GM18867 (cell line): ENCODE measurements around the gene C19orf38.

Source experiments
- ATAC-seq: cut with Tn5 transposase; IDR thresholded peaks from one replicate; pipeline ENCODE4 v1.9.1; 2021; ENCODE audit warnings: mild to moderate bottlenecking, moderate library complexity; ENCODE audit not compliant: unreplicated experiment

Gene C19orf38

GRCh38 chr19:10896851-10897526, 48.8 kb downstream of the C19orf38 start:
- ATAC-seq, result no peak

- no peak for ATAC-seq
Observed at GRCh38 chr19:10898633-10899032, 50.4 kb downstream of the C19orf38 start.

- ATAC-seq, result no peak
Observed at GRCh38 chr19:10899151-10899653, 51.0 kb downstream of the C19orf38 start.

GRCh38 chr19:10907925-10908324, 59.7 kb downstream of the C19orf38 start:
- no peak for ATAC-seq

GRCh38 chr19:10908380-10908960, 60.3 kb downstream of the C19orf38 start:
- ATAC-seq, result no peak

- ATAC-seq, result no peak
Observed at GRCh38 chr19:10911579-10912363, 63.6 kb downstream of the C19orf38 start.

GRCh38 chr19:10912619-10913018, 64.4 kb downstream of the C19orf38 start:
- ATAC-seq, result no peak

GRCh38 chr19:10913716-10914340, 65.6 kb downstream of the C19orf38 start:
- ATAC-seq, result no peak

- no peak for ATAC-seq
Observed at GRCh38 chr19:10915130-10916091, 67.2 kb downstream of the C19orf38 start.

- ATAC-seq, result no peak
Observed at GRCh38 chr19:10916602-10917001, 68.4 kb downstream of the C19orf38 start.

GRCh38 chr19:10918359-10918758, 70.1 kb downstream of the C19orf38 start:
- ATAC-seq, result no peak
